Subcutaneous adipose tissue (tissue), 4 donors: Measurements from ENCODE around the gene RAB6B. TPM values are rescaled to one million over a fixed set of nuclear protein-coding genes. Genes with fewer than 3 reads are reported as not detected.

Source experiments
- total RNA-seq, 4 donors: library from RNA; depleted of rRNA; stranded (reverse); fragments of >200 nt; gene quantifications; one replicate each; pipeline ENCODE4 v1.1.0, GENCODE V29; 2016
- TF ChIP-seq, protein P1 (sequence below): fragments of 450-650 bp; IDR thresholded peaks from one replicate; pipeline ENCODE4 v1.5.1; 2016; ENCODE audit warnings: low read depth, mild to moderate bottlenecking, control low read depth, antibody characterized with exemption, moderate library complexity

RAB6B gene
- total RNA-seq, 4 donors from 2014 or later = 5.5 to 14.2 (median 6.1) TPM

DNA sequence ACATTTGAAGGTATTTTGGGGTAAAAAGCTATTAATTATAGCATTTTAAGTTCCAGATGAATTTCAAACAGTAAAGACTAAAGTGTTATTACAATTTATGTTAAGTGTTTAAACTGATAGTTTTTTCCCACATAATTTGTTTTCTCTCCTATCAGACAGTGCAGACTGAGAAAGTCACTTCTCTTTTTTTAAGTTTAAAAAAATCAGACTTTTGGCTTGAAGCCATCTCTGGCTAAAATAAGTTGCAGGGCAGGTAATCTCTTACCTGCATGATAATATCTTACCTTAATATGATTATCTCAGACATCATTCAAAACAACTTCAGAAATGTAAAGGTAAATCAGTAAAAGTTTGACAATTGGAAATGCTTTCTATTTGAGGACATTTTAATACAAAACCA, 21.5 kb upstream of the RAB6B start:
- TF ChIP-seq, protein P1, sequence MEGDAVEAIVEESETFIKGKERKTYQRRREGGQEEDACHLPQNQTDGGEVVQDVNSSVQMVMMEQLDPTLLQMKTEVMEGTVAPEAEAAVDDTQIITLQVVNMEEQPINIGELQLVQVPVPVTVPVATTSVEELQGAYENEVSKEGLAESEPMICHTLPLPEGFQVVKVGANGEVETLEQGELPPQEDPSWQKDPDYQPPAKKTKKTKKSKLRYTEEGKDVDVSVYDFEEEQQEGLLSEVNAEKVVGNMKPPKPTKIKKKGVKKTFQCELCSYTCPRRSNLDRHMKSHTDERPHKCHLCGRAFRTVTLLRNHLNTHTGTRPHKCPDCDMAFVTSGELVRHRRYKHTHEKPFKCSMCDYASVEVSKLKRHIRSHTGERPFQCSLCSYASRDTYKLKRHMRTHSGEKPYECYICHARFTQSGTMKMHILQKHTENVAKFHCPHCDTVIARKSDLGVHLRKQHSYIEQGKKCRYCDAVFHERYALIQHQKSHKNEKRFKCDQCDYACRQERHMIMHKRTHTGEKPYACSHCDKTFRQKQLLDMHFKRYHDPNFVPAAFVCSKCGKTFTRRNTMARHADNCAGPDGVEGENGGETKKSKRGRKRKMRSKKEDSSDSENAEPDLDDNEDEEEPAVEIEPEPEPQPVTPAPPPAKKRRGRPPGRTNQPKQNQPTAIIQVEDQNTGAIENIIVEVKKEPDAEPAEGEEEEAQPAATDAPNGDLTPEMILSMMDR = no peak

- TF ChIP-seq, protein P1 = no peak
Measured at GRCh38 chr3:133915685-133916658, 20.3 kb upstream of the RAB6B start.

GRCh38 chr3:133914839-133915600, 19.3 kb upstream of the RAB6B start:
- TF ChIP-seq, protein P1 = no peak

- TF ChIP-seq, protein P1 = no peak
Measured at GRCh38 chr3:133910422-133910821, 14.7 kb upstream of the RAB6B start.

DNA sequence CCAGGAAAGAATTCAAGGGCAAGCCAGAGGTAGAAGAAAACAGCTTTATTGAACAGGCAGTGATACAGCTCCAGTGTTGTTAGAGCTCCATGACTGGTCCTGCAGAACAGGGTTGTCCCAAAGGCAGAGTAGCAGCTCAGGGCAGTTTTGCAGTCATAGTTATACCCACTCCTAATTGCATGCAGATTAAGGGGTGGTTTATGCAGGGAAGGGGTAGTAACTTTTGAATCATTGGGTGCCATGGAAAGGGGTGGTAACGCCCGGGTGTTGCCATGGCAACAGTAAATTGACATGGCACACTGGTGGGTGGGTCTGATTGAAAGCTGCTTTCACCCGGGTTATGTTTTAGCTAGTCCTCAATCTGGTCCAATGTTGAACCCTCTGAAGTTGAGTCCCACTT, 9.7 kb upstream of the RAB6B start:
- TF ChIP-seq, protein P1 = no peak

GRCh38 chr3:133901847-133902246, 6.2 kb upstream of the RAB6B start:
- TF ChIP-seq, protein P1 = no peak

GRCh38 chr3:133901083-133901482, 5.4 kb upstream of the RAB6B start:
- TF ChIP-seq, protein P1 = no peak
